Midbrain (tissue), 1 donor: ENCODE results near the gene HIVEP3.
"Not testable (repeated sequence)": the region's sequence is repeated elsewhere in the genome, so short reads cannot be mapped to it uniquely, and the experiment has no call there.

Experiments
- DNase-seq: peaks from one replicate; lab custom pipeline; 2025; lab: John Stamatoyannopoulos, UW

Gene HIVEP3

GRCh38 chr1:41711581-41711980 lies 207.1 kb downstream of the HIVEP3 start:
- DNase-seq, result peak; percentile 15

GRCh38 chr1:41710980-41711379 lies 207.7 kb downstream of the HIVEP3 start:
- no peak for DNase-seq

GRCh38 chr1:41709873-41710272 lies 208.8 kb downstream of the HIVEP3 start:
- DNase-seq, result no peak

GRCh38 chr1:41709331-41709730 lies 209.4 kb downstream of the HIVEP3 start:
- DNase-seq, result no peak

- DNase-seq, result no peak
These were observed 210.4 kb downstream of the HIVEP3 start for GRCh38 chr1:41708332-41708731.

- DNase-seq, result no peak
These were observed 210.9 kb downstream of the HIVEP3 start for GRCh38 chr1:41707793-41708192.

GRCh38 chr1:41705798-41706197 lies 212.9 kb downstream of the HIVEP3 start:
- no peak for DNase-seq

- no peak for DNase-seq
These were observed 214.5 kb downstream of the HIVEP3 start for GRCh38 chr1:41704196-41704595.

GRCh38 chr1:41702771-41703170 lies 216.0 kb downstream of the HIVEP3 start:
- no peak for DNase-seq

- DNase-seq, result no peak
These were observed 217.7 kb downstream of the HIVEP3 start for GRCh38 chr1:41700986-41701535.

GRCh38 chr1:41700581-41700980 lies 218.1 kb downstream of the HIVEP3 start:
- DNase-seq, result no peak

- no peak for DNase-seq
These were observed 218.9 kb downstream of the HIVEP3 start for GRCh38 chr1:41699861-41700248.

GRCh38 chr1:41698916-41699860 lies 219.5 kb downstream of the HIVEP3 start:
- DNase-seq, result no peak

- no peak for DNase-seq
These were observed 222.3 kb downstream of the HIVEP3 start for GRCh38 chr1:41696381-41696780.

GRCh38 chr1:41695118-41695745 lies 223.5 kb downstream of the HIVEP3 start:
- DNase-seq, result no peak

GRCh38 chr1:41691966-41692365 lies 226.8 kb downstream of the HIVEP3 start:
- not testable (repeated sequence) for DNase-seq

GRCh38 chr1:41691424-41691823 lies 227.3 kb downstream of the HIVEP3 start:
- no peak for DNase-seq

- DNase-seq, result no peak
These were observed 228.4 kb downstream of the HIVEP3 start for GRCh38 chr1:41690331-41690730.

GRCh38 chr1:41689558-41689981 lies 229.2 kb downstream of the HIVEP3 start:
- DNase-seq, result peak; percentile 83

GRCh38 chr1:41689139-41689538 lies 229.6 kb downstream of the HIVEP3 start:
- no peak for DNase-seq

GRCh38 chr1:41687007-41687406 lies 231.7 kb downstream of the HIVEP3 start:
- no peak for DNase-seq

- no peak for DNase-seq
These were observed 234.8 kb downstream of the HIVEP3 start for GRCh38 chr1:41683681-41684500.
